Activated T-cell treated with anti-CD3 and anti-CD28 coated beads, Interleukin-2, amount 50 U/mL, for 4 hours (primary cell): ENCODE results near the gene NDFIP1. TPM values are rescaled to one million over a fixed set of nuclear protein-coding genes. Genes with fewer than 3 reads are reported as not detected.

Experiments
- ATAC-seq, 2 donors: fragments of 200-7000 bp; cut with Tn5 transposase; one replicate each; pipeline ENCODE4 v1.10.0; 2021
- DNase-seq: peaks from one replicate; pipeline ENCODE4 v3.0.0-alpha.2; 2020
- H3K27me3 Mint-ChIP-seq: one replicate; pipeline ENCODE4 v1.8.0; 2021; ENCODE audit warnings: low read depth, mixed read lengths
- H3K36me3 Mint-ChIP-seq: one replicate; pipeline ENCODE4 v1.8.0; 2022; ENCODE audit warnings: mixed read lengths; ENCODE audit not compliant: insufficient read depth
- H3K4me1 Mint-ChIP-seq: one replicate; pipeline ENCODE4 v1.8.0; 2021; ENCODE audit warnings: low read depth, mixed read lengths
- H3K4me3 Mint-ChIP-seq: one replicate; pipeline ENCODE4 v1.8.0; 2021; ENCODE audit warnings: mild to moderate bottlenecking, moderate library complexity, mixed read lengths
- H3K9me3 Mint-ChIP-seq: one replicate; pipeline ENCODE4 v1.8.0; 2021; ENCODE audit warnings: mixed read lengths
- total RNA-seq, 3 donors: library from RNA; stranded (reverse); gene quantifications; one replicate each; pipeline ENCODE4 v1.2.1, GENCODE V29; 2021

The NDFIP1 gene
- total RNA-seq, 3 donors from 2014 or later = 115 to 145 (median 117) TPM

DNA sequence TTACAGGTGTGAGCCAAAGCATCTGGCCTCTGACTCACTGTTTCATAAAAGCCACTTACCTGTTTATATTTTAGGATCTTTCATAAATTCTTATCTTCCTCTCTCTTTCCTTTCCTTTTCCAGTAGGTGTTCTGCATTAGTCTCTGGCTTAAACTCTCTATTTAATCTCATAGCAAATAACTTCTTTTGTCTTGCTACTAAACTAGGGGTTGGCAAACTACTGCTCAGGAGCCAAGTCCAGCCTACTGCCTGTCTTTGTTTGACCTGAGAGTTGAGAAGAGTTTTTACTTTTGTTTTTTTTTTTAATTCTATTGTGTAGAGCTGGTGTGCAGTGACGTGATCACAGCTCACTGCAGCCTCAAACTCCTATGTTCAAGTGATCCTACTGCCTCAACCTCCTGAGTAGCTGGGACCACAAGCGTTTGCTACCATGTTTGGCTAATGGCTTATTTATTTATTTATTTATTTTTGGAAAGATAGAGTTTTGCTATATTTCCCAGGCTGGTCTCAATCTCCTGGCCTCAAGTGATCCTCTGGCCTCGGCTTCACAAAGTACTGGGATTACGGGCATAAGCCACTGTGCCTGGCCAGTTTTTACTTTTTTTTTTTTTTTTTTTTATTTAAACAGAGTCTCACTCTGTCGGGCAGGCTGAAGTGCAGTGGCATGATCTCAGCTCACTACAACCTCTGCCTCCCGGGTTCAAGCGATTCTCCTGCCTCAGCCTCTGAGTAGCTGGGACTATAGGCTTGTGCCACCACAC, 5.4 kb upstream of the NDFIP1 start:
- no peak for DNase-seq
- no peak for ATAC-seq
- Mint-ChIP-seq H3K4me3 (no peak overlapping the region), H3K27me3 (no peaks in the 10 kb centered on the region), H3K4me1 (peaks cover 59% of the 10 kb centered on the region), H3K9me3 (peaks cover 8% of the 10 kb centered on the region), H3K36me3 (peaks cover 3% of the 10 kb centered on the region)

DNA sequence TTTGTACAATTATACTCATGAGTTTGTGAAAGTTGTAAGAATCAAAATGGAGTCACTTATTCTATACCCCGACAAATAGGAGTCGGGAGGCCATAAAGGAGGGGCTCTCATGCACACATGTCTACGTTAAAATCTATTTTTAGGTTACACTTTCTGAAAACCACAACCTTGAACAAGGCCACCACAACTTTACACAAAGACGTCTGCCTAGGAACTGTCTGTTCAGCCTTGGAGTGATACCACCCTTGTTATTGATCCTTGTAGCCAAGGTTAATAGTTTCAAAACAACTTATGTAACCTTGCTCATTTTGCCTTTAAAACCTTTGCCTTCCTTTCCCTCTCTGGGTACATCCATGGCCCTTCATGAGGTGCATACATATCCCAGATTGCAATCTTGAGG, 4.1 kb upstream of the NDFIP1 start:
- peaks cover 55% of the 10 kb centered on the region for H3K4me1 Mint-ChIP-seq

DNA sequence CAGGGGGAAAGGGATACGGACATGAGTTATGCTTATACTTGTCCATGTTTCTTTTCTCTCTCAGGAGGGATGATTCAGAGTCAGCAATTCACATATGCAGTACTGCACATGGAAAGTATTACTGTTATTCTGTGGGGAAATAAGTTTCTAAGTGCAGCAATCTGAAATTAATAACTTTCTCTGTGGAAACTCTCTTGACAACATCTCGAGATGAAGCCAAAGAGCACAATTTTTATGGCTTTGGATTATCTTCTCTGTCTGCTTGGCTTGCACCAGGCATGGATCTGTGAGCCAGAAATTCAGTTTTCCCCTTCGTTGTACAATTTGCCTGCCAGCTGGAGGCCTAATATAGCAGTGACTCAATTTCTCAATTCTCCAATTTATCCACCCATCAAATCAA, 2.5 kb upstream of the NDFIP1 start:
- Mint-ChIP-seq H3K36me3 (peaks cover 15% of the 10 kb centered on the region), H3K9me3 (peaks cover 4% of the 10 kb centered on the region), H3K4me3 (no peak overlapping the region), H3K27me3 (no peaks in the 10 kb centered on the region), H3K4me1 (peaks cover 57% of the 10 kb centered on the region)
- no peak for ATAC-seq
- DNase-seq = no peak

More for the DNA sequence above, 4.1 kb upstream of the NDFIP1 start:
- peak overlapping the region; percentile 30 for H3K4me3 Mint-ChIP-seq
- no peak for ATAC-seq
- H3K27me3 Mint-ChIP-seq = no peaks in the 10 kb centered on the region
- peaks cover 6% of the 10 kb centered on the region for H3K36me3 Mint-ChIP-seq
- peaks cover 8% of the 10 kb centered on the region for H3K9me3 Mint-ChIP-seq
- no peak for DNase-seq

DNA sequence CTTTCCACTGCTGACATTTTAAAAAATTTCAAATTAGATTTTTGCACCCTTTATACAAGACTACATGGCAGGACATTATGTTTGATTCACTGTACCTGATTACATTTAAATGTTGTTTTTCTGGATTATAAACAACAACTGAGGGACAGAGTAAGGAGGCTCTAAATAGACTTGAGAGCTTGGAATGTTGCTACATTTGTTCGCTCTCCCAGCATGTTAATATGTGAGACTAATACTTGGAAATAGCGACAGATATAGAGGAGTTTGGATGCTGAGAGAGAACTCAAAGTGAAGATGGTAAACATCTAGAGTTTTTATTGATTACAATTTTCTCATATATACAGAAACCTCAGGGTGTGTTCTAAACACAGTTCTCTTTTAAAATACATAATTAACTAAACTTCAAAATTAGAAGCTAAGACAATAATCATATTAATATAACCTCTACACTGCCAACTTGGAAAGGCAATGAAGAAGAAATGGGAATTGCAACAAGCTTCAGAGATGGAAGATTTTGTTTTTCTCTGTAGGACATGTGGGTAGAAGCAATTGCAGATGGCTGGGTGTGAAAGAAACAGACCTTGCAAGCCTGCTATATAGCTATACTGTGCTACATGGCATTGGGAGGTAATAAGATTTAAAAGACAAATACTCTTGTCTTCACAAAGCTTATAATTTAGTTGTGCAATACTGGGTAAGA, 1.4 kb upstream of the NDFIP1 start:
- Mint-ChIP-seq H3K9me3 (no peaks in the 10 kb centered on the region), H3K36me3 (peaks cover 19% of the 10 kb centered on the region), H3K4me3 (peak overlapping the region; percentile 82), H3K27me3 (no peaks in the 10 kb centered on the region), H3K4me1 (peaks cover 60% of the 10 kb centered on the region)
- ATAC-seq = no peak
- no peak for DNase-seq

DNA sequence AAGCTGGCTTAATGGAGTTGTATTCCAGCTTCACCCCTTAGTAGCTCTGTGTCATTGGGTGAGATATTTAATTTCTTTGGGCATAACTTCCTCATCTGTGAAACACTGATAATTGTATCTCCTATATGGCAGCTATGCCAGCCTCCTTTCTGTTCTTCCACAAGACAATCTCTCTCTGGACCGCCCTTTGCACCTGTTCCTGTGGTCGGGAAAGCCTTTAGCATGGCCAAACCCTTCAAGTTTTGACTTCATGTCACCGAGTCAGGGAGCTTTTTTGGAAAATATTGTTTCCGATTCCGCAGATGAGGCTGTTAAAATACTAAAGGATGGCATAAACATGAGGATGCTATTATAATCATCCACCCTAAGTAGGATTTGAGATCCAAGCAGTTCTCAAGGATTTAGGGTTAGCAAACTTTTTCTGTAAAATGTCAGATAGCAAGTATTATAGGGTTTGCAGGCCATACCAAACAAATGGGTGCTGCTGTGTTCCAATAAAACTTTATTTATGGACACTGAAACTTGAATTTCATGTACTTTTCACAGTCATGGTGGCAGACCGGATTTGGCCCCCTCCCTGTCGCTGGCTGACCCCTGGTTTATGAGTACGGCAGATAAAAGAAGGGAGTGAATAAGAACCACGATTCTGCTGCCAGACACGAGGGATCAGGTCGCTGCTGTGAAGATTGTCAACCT, 695 bp upstream of the NDFIP1 start:
- peaks cover 66% of the 10 kb centered on the region for H3K4me1 Mint-ChIP-seq
- ATAC-seq (no peak), DNase-seq (no peak)
- H3K9me3 Mint-ChIP-seq = no peaks in the 10 kb centered on the region
- peak overlapping the region; percentile 82 for H3K4me3 Mint-ChIP-seq
- H3K27me3 Mint-ChIP-seq = no peaks in the 10 kb centered on the region
- peaks cover 21% of the 10 kb centered on the region for H3K36me3 Mint-ChIP-seq

DNA sequence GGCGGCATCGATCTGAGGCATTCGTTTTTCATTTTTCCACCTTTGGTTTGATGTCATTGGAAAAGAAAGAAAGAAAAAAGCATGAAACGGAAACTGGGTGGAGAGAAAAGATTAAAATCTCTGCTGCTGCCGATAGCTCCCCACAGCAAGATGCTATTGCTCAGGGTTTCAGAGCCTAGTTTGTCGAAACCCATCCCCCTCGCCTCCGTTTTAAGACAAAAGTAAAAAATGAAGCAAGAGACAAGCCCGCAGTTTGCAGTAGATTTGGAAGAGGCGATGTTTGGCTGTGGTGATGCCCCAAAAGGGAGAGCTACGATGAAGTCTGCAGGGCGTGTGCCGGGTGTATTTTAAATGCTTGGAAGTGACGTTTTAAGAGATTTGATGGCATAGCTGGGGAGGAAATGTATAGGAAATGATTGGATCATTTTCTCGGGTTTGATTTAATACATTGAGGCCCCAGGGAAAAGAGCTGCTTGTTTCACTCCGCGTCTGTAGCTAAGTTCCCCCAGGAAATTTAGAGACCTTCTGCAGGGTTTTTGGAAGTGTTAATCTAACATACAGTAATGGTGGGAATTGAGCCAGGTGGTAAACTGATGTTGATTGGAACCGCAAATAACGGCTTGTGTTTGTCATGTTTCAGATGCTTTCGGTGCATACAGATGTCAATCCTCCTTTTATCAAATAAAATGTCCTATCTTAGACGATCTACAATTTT, 909 bp downstream of the NDFIP1 start:
- Mint-ChIP-seq H3K4me3 (peak overlapping the region; percentile 98), H3K9me3 (no peaks in the 10 kb centered on the region), H3K27me3 (no peaks in the 10 kb centered on the region), H3K36me3 (peaks cover 34% of the 10 kb centered on the region), H3K4me1 (peaks cover 77% of the 10 kb centered on the region)
- ATAC-seq (peak; percentile 40 to 41), DNase-seq (no peak)

DNA sequence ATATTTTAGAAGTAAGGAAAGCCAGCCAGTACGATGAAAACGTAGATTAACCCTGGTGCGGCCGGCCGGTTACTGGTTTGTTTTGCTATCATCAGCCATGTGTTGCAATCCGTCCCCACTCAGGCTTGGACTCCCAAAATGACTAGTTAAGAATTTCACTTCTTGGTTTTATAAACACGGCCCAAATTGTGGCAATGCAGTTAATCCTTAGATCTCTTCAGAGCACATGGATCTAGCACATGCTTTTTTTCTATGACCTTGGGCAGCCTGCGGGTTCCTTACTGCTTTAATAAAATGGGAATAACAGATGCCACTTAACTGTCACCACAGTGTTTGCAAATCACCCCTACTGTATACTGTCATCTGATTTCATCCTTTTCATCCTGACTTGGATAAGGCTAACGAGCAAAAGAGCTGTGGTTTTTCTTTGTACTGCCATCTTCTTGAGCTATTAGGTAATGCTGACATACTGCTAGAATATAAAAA, 1.5 kb downstream of the NDFIP1 start:
- DNase-seq = no peak
- peaks cover 37% of the 10 kb centered on the region for H3K36me3 Mint-ChIP-seq
- no peak for ATAC-seq
- no peaks in the 10 kb centered on the region for H3K27me3 Mint-ChIP-seq
- H3K9me3 Mint-ChIP-seq = no peaks in the 10 kb centered on the region
- H3K4me1 Mint-ChIP-seq = peaks cover 74% of the 10 kb centered on the region
- peak overlapping the region; percentile 98 for H3K4me3 Mint-ChIP-seq

DNA sequence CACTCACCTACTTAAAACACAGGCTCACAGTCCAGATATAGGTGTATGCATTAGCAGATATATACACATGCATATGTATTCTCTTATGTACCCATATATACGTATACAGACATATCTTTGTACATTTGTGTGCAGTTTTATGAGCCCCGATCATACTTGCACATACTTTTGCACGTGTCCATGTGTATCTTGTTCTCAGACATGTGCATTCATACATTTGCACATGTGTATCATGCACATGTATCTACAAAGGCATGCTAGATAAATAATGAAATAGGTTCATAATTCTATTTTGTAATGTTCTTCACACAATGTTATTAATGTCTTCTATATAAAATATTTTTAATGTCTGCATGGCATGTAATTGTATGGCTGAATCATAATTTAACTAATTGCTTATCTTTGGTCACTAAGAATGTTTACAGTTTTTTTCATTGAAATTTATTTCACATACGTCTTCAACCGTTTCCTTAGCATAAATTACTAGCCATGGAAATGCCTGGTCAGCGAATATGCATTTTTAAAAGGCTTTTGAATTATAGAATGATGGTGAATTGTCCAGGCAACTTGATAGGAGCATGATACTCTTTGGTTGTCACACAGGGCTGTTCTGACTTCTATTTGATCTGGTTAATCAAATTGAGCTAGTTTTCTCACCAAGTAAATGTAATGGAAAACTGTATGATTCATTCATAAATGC, 2.6 kb downstream of the NDFIP1 start:
- Mint-ChIP-seq H3K9me3 (no peaks in the 10 kb centered on the region), H3K36me3 (peaks cover 42% of the 10 kb centered on the region), H3K4me3 (peak overlapping the region; percentile 98), H3K4me1 (peaks cover 69% of the 10 kb centered on the region), H3K27me3 (no peaks in the 10 kb centered on the region)
- DNase-seq (no peak), ATAC-seq (no peak)

DNA sequence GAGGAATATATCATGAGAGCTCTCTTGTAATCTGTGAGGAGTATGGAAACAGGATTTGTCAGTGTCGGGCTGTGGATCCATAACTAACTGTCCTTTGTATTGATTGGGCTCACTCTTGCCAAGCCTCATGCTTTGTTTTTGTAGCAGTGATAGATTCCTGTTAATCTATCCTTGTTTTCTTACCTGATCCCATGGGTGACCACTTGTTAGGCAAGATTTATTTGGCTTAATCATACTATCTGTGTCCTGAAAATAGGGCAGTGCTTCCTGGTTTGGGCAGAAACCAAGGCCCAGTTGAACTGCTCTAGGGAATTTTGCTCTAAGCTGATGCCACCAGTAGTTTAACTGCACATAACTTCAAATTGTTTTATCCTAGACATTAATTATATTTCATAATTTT, 6.1 kb downstream of the NDFIP1 start:
- H3K4me1 Mint-ChIP-seq = peaks cover 73% of the 10 kb centered on the region
- no peak for ATAC-seq
- no peak overlapping the region for H3K4me3 Mint-ChIP-seq
- no peaks in the 10 kb centered on the region for H3K27me3 Mint-ChIP-seq
- peaks cover 43% of the 10 kb centered on the region for H3K36me3 Mint-ChIP-seq
- H3K9me3 Mint-ChIP-seq = no peaks in the 10 kb centered on the region
- no peak for DNase-seq

DNA sequence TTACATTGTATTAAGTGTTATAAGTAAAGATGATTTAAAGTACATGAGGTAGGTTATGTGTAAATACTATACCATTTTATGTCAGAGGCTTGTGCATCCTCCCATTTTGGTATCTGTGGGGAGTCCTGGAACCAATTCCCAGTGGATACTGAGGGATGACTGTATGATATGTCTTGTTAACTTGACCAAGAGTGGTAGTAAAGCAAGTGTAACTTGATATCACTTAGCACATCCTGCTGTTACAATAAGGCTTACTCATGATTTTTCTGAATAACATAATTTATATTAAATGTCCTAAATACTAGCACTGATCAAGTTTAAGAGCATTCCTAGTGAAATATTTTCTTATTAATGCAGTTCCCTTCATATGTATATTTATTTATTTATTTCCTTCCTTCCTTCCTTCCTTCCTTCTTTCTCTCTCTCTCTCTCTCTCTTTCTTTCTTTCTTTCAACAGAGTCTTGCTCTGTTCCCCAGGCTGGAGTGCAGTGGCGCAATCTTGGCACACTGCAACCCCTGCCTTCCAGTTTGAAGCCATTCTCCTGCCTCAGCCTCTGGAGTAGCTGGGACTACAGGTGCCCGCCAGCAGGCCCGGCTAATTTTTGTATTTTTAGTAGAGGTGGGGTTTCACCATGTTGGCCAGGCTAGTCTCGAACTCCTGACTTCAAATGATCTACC, 7.5 kb downstream of the NDFIP1 start:
- no peaks in the 10 kb centered on the region for H3K9me3 Mint-ChIP-seq
- DNase-seq = no peak
- peaks cover 79% of the 10 kb centered on the region for H3K4me1 Mint-ChIP-seq
- ATAC-seq = no peak
- H3K36me3 Mint-ChIP-seq = peaks cover 41% of the 10 kb centered on the region
- H3K4me3 Mint-ChIP-seq = peak overlapping the region; percentile 19
- no peaks in the 10 kb centered on the region for H3K27me3 Mint-ChIP-seq

DNA sequence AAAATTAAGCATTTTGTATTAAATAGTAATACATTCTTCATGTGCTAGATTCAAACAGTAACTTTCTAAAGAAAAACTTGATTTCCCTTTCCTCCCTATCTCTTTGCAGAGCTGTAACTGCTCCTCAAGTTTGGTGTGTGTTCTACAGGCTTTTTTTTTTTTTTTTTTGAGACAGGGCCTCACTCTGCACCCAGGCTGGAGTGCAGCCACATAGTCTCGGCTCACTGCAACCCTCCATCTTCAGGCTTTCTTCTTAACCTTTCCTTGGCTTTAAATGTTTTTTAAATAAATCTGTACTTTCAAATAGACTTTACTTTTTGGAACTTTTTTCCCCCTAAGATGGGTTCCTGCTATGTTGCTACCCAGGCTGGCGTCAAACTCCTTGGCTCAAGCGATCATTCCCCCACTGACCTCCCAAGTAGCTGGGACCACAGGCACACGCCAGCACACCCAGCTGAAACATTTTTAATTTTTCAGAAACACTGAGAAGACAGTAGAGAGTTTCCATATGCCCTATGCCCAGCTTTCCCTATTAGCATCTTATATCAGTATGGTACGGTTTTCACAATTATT, 9.1 kb downstream of the NDFIP1 start:
- ATAC-seq (no peak), DNase-seq (no peak)
- Mint-ChIP-seq H3K27me3 (no peaks in the 10 kb centered on the region), H3K4me1 (peaks cover 82% of the 10 kb centered on the region), H3K36me3 (peaks cover 48% of the 10 kb centered on the region), H3K9me3 (no peaks in the 10 kb centered on the region), H3K4me3 (peak overlapping the region; percentile 30)

DNA sequence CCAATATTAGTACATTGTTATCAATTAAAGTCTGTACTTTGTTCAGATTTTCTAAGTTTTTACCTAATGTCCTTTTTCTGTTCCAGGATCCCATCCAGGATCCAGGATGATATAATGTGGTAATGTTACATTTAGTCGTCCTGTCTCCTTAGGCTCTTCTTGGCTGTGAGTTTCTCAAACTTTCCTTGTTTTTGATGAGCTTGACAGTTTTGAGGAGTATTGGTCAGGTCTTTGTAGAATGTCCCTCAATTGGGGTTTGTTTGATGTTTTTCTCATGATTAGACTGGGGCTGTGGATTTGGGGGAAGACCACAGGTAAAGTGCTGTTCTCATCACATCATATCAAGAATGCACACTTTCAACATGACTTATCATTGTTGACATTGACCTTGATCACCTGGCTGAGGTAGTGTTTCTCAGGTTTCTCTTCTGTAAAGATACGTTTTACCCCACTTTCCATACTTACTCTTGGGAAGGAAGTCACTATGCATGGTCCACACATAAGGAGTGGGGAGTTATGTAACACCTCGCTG, 9.6 kb downstream of the NDFIP1 start:
- H3K4me3 Mint-ChIP-seq = peak overlapping the region; percentile 30

More for the DNA sequence above, 9.6 kb downstream of the NDFIP1 start:
- peak; percentile 58 to 59 for ATAC-seq
- H3K36me3 Mint-ChIP-seq = peaks cover 44% of the 10 kb centered on the region
- no peaks in the 10 kb centered on the region for H3K9me3 Mint-ChIP-seq
- DNase-seq = no peak
- H3K4me1 Mint-ChIP-seq = peaks cover 78% of the 10 kb centered on the region
- H3K27me3 Mint-ChIP-seq = no peaks in the 10 kb centered on the region
